ENCODE measurements around the gene PALMD. TPM values are rescaled to one million over a fixed set of nuclear protein-coding genes. Genes with fewer than 3 reads are reported as not detected.

Gene PALMD
- total and polyA plus RNA-seq, 2 of the 8 experiments (the other 6 are each of a cell fraction or from before 2014, with no cell fraction given), result not detected

GRCh38 chr1:99672038-99672437, 26.1 kb downstream of the PALMD start:
- Histone ChIP-seq H2BK5ac (ENCODE audit: low read depth, low read length) (no peak overlapping the region), H3K27me3 (replicated peaks in 1 of 4; ENCODE audit: control insufficient read depth in 3 of 4, extremely low read depth in 1 of 4, insufficient read depth in 3 of 4, low read length in 3 of 4) (peaks cover 0 to 1% (median 0%) of the 10 kb centered on the region in 4 experiments; a peak in 1 of 7 replicates), H3K4me1 (replicated peaks in 1 of 4; ENCODE audit: control insufficient read depth in 3 of 4, insufficient read depth in 4 of 4, low read length in 3 of 4) (no peaks in the 10 kb centered on the region), H3K79me1 (ENCODE audit: low read depth, low read length) (no peaks in the 10 kb centered on the region), H4K20me1 (replicated peaks in 1 of 2; ENCODE audit: control insufficient read depth in 1 of 2, insufficient read depth in 2 of 2, low read length in 2 of 2) (no peaks in the 10 kb centered on the region), H3K9ac (replicated peaks in 1 of 4; ENCODE audit: extremely low read depth in 1 of 4, low read depth in 3 of 4, low read length in 3 of 4) (no peak overlapping the region), H3K18ac (ENCODE audit: extremely low read depth, low read length) (no peak overlapping the region), H3K79me2 (ENCODE audit: control insufficient read depth in 1 of 2, insufficient read depth in 2 of 2, low read length in 2 of 2) (no peaks in the 10 kb centered on the region), H3K4me3 (ENCODE audit: extremely low read depth in 1 of 4, insufficient read depth in 2 of 4, low read depth in 3 of 4, low read length in 4 of 4) (no peak overlapping the region), H3K4me2 (ENCODE audit: insufficient read depth in 1 of 2, low read depth in 2 of 2, low read length in 2 of 2) (no peak overlapping the region), H3K36me3 (ENCODE audit: control insufficient read depth in 2 of 4, insufficient read depth in 4 of 4, low read length in 3 of 4) (no peaks in the 10 kb centered on the region), H2BK12ac (ENCODE audit: low read depth, low read length) (no peak overlapping the region), H3K27ac (ENCODE audit: low read depth, low read length) (no peak overlapping the region), H2BK20ac (ENCODE audit: low read length) (no peak overlapping the region), H4K5ac (ENCODE audit: insufficient read length, low read depth, low read length) (no peak overlapping the region), H3K14ac (ENCODE audit: insufficient read length) (no peak overlapping the region), H2AK5ac (ENCODE audit: low read depth, low read length) (no peak overlapping the region), H2BK120ac (replicated peaks; ENCODE audit: low read depth, low read length) (no peak overlapping the region), H3K23me2 (ENCODE audit: low read depth, low read length) (no peaks in the 10 kb centered on the region), H3K4ac (replicated peaks; ENCODE audit: insufficient read length, low read depth, low read length) (no peak overlapping the region), H4K8ac (ENCODE audit: extremely low read depth, insufficient read depth, low read length) (no peak overlapping the region), H4K91ac (replicated peaks; ENCODE audit: insufficient read length, low read length) (no peak overlapping the region), H3K56ac (replicated peaks; ENCODE audit: insufficient read length, low read depth, low read length) (no peak overlapping the region), H2BK15ac (ENCODE audit: low read length) (no peak overlapping the region), H3K23ac (ENCODE audit: insufficient read length) (no peak overlapping the region), H3K9me3 (ENCODE audit: insufficient read depth in 2 of 2, low read depth in 1 of 2, low read length in 1 of 2) (no peaks in the 10 kb centered on the region), H2AFZ (ENCODE audit: low read length) (no peak overlapping the region)
- ChIA-PET POLR2A (ENCODE audit: partially characterized antibody) (no interaction called here), CTCF (ENCODE audit: partially characterized antibody) (interaction anchor here (1.0 to 3.5 kb wide), 2 partner anchors 13 to 15 kb away, joined by 4 to 23 read pairs; no protein-coding TSS in a partner anchor)
- 79% methylated on average over 4 of the region's 4 CpGs; no CpG with 5 or more reads in 1 of the 2 experiments for WGBS, 2 experiments (ENCODE audit: extremely low coverage in 1 of 2, insufficient coverage in 1 of 2, insufficient read length in 1 of 2, insufficient replicate concordance in 2 of 2, low coverage in 1 of 2, low lambda C conversion rate in 2 of 2, missing lambda C conversion rate in 1 of 2)
- no peak for DNase-seq (ENCODE audit: low read depth in 1 of 2, low spot score in 2 of 2)
- no peak for FAIRE-seq
- TF ChIP-seq FOSL1 (IDR thresholded peaks at IDR 0.05; ENCODE audit: insufficient read depth, low read depth, low read length), result no peak
- TF ChIP-seq, protein P1, sequence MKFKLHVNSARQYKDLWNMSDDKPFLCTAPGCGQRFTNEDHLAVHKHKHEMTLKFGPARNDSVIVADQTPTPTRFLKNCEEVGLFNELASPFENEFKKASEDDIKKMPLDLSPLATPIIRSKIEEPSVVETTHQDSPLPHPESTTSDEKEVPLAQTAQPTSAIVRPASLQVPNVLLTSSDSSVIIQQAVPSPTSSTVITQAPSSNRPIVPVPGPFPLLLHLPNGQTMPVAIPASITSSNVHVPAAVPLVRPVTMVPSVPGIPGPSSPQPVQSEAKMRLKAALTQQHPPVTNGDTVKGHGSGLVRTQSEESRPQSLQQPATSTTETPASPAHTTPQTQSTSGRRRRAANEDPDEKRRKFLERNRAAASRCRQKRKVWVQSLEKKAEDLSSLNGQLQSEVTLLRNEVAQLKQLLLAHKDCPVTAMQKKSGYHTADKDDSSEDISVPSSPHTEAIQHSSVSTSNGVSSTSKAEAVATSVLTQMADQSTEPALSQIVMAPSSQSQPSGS (IDR thresholded peaks at IDR 0.05; ENCODE audit: low read length), result no peak
- no peak for TF ChIP-seq PHF8 (conservative IDR thresholded peaks at IDR 0.05; ENCODE audit: low read depth, low read length)
- TF ChIP-seq ZNF274 (IDR thresholded peaks at IDR 0.05; ENCODE audit: borderline replicate concordance, extremely low read depth, low read length), result no peak
- TF ChIP-seq SUZ12 (IDR thresholded peaks at IDR 0.05; ENCODE audit: low read length), result no peak
- TF ChIP-seq SIRT6 (IDR thresholded peaks at IDR 0.05; ENCODE audit: low read length), result no peak
- TF ChIP-seq KDM5A (IDR thresholded peaks at IDR 0.05; ENCODE audit: low read length), result no peak
- no peak for TF ChIP-seq CBX8 (IDR thresholded peaks at IDR 0.05; ENCODE audit: borderline replicate concordance, low read depth, low read length)
- TF ChIP-seq EP300 (IDR thresholded peaks at IDR 0.05; ENCODE audit: borderline replicate concordance in 1 of 2, low read depth in 2 of 2, low read length in 2 of 2), result no peak
- TF ChIP-seq HDAC2 (IDR thresholded peaks at IDR 0.05; ENCODE audit: borderline replicate concordance in 1 of 2, low read depth in 2 of 2, low read length in 2 of 2), result no peak
- TF ChIP-seq RNF2 (IDR thresholded peaks at IDR 0.05; ENCODE audit: borderline replicate concordance, low read depth, low read length, missing control alignments, poor library complexity, severe bottlenecking), result no peak
